HG02840 (cell line): Measurements from ENCODE around the gene DMC1.
"Not testable (repeated sequence)": the region's sequence is repeated elsewhere in the genome, so short reads cannot be mapped to it uniquely, and the experiment has no call there.

Experiments used
- ATAC-seq: cut with Tn5 transposase; IDR thresholded peaks from one replicate; pipeline ENCODE4 v1.9.1; 2021; ENCODE audit warnings: mild to moderate bottlenecking, moderate library complexity, moderate number of reproducible peaks; ENCODE audit not compliant: unreplicated experiment, low FRiP score

DMC1 gene

GRCh38 chr22:38474003-38474607, 95.9 kb downstream of the DMC1 start:
- ATAC-seq: no peak

DNA sequence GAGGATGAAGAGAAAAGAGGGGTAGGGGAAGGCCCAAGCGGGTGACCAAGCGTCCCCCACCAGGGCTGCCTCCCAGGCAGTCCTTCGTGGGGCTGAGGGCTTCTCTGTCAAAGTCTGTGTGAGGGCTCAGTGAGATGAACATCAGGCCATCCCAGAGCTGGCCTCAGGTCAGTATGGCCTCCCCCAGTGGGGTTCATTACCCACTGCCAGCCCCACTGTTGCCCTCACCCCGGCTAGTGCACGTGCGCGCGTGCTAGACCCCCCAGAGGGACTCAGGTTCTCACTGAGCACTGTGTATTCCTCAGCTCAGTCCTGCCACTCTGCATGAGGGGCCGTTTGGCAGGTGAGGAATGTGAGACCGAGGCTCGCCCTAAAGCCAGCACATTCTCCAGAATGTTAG, 98.7 kb downstream of the DMC1 start:
- no peak for ATAC-seq

DNA sequence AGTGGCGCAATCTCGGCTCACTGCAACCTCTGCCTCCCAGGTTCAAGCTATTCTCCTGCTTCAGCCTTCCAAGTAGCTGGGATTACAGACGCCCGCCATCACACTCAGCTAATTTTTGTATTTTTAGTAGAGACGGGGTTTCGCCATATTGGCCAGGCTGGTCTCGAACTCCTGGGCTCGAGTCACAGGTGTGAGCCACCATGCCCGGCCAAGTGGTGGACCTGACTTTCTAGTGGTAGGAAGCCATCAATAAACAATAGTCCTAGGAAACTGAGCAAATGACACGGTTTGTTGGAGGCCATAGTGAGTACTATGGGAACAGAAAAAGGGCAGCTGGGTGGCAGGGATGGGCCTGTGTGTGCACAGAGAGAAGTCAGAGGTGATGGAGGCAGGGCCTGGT, 99.8 kb downstream of the DMC1 start:
- ATAC-seq: not testable (repeated sequence)

DNA sequence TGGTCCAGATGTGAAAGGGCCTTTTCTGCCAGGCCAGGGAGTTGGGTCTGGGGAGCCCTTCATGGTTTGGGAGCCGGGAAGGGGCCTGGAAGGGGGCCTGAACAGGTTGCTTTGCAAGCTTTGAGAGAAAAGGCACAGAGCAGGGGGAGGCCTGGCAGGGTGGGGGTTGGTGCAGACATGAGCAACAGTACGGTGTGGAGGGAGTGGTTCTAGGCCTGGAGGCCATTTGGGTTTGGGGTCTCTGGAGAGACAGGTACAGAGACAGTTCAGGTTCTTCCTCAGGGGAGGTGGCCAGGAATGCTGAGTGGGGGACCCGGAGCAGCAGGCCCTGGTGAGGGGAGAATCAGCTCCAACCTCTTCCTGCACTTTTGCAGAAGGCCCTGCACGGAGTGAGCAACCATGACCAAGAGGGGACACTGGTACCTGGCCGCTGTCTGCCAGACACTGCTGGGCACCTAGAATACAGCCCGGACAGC, 100.6 kb downstream of the DMC1 start:
- ATAC-seq: no peak
